Measurements from ENCODE around the gene FAM9C. TPM values are rescaled to one million over a fixed set of nuclear protein-coding genes. Genes with fewer than 3 reads are reported as not detected.

The FAM9C gene
- total and polyA plus RNA-seq, 9 of the 15 experiments (the other 6 are each of a cell fraction or from before 2014, with no cell fraction given): not detected

DNA sequence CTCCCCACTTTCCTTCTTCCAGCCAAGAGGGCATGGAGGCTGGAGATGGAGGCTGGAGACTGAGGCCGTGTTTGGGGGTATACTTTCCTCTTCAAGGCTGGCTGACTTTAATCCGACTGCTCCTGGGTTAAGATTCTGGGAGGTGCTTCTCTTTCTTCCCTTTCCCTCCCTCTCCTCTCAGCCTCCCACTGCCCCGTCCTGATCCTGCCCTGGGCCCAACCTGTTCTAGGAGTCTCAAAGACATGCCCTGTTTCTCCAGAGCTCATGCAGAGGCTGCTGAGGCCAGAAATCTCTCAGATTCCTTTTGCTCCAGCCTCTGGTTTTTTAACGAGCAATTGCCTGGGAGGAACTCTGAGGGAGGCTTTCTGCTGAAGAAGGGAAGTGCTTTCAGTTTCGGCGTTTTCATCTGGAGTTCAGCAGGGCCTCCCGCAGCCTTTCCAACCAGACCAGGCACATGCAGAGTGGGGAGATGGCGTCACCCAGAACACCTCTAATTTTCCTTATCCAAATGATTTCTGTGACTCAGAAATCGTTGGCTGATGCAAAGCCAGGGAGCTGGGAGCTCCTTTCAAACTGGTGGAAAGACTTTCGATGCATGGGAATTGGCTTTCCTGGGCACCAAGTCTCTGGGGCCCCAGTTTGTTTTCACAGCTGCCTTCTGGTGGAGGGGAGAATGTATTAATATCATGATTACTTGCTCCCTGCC is 34.5 kb upstream of the FAM9C start (continued):
- TF ChIP-seq, protein P1, sequence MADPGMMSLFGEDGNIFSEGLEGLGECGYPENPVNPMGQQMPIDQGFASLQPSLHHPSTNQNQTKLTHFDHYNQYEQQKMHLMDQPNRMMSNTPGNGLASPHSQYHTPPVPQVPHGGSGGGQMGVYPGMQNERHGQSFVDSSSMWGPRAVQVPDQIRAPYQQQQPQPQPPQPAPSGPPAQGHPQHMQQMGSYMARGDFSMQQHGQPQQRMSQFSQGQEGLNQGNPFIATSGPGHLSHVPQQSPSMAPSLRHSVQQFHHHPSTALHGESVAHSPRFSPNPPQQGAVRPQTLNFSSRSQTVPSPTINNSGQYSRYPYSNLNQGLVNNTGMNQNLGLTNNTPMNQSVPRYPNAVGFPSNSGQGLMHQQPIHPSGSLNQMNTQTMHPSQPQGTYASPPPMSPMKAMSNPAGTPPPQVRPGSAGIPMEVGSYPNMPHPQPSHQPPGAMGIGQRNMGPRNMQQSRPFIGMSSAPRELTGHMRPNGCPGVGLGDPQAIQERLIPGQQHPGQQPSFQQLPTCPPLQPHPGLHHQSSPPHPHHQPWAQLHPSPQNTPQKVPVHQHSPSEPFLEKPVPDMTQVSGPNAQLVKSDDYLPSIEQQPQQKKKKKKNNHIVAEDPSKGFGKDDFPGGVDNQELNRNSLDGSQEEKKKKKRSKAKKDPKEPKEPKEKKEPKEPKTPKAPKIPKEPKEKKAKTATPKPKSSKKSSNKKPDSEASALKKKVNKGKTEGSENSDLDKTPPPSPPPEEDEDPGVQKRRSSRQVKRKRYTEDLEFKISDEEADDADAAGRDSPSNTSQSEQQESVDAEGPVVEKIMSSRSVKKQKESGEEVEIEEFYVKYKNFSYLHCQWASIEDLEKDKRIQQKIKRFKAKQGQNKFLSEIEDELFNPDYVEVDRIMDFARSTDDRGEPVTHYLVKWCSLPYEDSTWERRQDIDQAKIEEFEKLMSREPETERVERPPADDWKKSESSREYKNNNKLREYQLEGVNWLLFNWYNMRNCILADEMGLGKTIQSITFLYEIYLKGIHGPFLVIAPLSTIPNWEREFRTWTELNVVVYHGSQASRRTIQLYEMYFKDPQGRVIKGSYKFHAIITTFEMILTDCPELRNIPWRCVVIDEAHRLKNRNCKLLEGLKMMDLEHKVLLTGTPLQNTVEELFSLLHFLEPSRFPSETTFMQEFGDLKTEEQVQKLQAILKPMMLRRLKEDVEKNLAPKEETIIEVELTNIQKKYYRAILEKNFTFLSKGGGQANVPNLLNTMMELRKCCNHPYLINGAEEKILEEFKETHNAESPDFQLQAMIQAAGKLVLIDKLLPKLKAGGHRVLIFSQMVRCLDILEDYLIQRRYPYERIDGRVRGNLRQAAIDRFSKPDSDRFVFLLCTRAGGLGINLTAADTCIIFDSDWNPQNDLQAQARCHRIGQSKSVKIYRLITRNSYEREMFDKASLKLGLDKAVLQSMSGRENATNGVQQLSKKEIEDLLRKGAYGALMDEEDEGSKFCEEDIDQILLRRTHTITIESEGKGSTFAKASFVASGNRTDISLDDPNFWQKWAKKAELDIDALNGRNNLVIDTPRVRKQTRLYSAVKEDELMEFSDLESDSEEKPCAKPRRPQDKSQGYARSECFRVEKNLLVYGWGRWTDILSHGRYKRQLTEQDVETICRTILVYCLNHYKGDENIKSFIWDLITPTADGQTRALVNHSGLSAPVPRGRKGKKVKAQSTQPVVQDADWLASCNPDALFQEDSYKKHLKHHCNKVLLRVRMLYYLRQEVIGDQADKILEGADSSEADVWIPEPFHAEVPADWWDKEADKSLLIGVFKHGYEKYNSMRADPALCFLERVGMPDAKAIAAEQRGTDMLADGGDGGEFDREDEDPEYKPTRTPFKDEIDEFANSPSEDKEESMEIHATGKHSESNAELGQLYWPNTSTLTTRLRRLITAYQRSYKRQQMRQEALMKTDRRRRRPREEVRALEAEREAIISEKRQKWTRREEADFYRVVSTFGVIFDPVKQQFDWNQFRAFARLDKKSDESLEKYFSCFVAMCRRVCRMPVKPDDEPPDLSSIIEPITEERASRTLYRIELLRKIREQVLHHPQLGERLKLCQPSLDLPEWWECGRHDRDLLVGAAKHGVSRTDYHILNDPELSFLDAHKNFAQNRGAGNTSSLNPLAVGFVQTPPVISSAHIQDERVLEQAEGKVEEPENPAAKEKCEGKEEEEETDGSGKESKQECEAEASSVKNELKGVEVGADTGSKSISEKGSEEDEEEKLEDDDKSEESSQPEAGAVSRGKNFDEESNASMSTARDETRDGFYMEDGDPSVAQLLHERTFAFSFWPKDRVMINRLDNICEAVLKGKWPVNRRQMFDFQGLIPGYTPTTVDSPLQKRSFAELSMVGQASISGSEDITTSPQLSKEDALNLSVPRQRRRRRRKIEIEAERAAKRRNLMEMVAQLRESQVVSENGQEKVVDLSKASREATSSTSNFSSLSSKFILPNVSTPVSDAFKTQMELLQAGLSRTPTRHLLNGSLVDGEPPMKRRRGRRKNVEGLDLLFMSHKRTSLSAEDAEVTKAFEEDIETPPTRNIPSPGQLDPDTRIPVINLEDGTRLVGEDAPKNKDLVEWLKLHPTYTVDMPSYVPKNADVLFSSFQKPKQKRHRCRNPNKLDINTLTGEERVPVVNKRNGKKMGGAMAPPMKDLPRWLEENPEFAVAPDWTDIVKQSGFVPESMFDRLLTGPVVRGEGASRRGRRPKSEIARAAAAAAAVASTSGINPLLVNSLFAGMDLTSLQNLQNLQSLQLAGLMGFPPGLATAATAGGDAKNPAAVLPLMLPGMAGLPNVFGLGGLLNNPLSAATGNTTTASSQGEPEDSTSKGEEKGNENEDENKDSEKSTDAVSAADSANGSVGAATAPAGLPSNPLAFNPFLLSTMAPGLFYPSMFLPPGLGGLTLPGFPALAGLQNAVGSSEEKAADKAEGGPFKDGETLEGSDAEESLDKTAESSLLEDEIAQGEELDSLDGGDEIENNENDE (IDR thresholded peaks at IDR 0.05; ENCODE audit: low read depth, low read length): no peak
- TF ChIP-seq EZH2 (IDR thresholded peaks at IDR 0.05; ENCODE audit: borderline replicate concordance, low read depth, low read length) (no peak), HNRNPLL (IDR thresholded peaks at IDR 0.05; ENCODE audit: low read depth, low read length, poor library complexity, severe bottlenecking) (no peak)
